Gastrocnemius medialis (tissue), 4 donors: ENCODE measurements around the gene HSD17B12. TPM values are rescaled to one million over a fixed set of nuclear protein-coding genes. Genes with fewer than 3 reads are reported as not detected.

Source experiments
- ATAC-seq, 2 donors: fragments of 150-250 bp; one replicate each; pipeline ENCODE4 v1.9.1; 2016
- DNase-seq, 2 donors: peaks; one replicate each; pipeline ENCODE4 v3.0.0-alpha.2; 2019
- H3K27ac ChIP-seq, 4 donors: fragments of 200-600 bp; sonication (generic); 1 replicate in 1 of 4; 2 replicates in 3 of 4; pipeline ENCODE4 v1.5.1; 2016 to 2018; ENCODE audit warnings: mild to moderate bottlenecking in 2 of 4, moderate library complexity in 1 of 4
- H3K27me3 ChIP-seq, 3 donors: fragments of 200-600 bp; sonication (generic) in 2 of 3; 1 replicate in 1 of 3; 2 replicates in 2 of 3; pipeline versions ENCODE4 v1.5.1 to v1.6.0; 2016 to 2019; ENCODE audit warnings: mild to moderate bottlenecking in 1 of 3, moderate library complexity in 1 of 3
- H3K36me3 ChIP-seq, 2 donors: fragments of 200-600 bp; sonication (generic) in 1 of 2; one replicate each; pipeline ENCODE4 v1.5.1; 2017 to 2018
- H3K4me1 ChIP-seq, 2 donors: fragments of 200-600 bp; sonication (generic) in 1 of 2; one replicate each; pipeline ENCODE4 v1.5.1; 2016 to 2017; ENCODE audit warnings: mild to moderate bottlenecking in 2 of 2
- H3K4me3 ChIP-seq, 4 donors: fragments of 200-600 bp; sonication (generic) in 3 of 4; 1 replicate in 1 of 4; 2 replicates in 3 of 4; pipeline ENCODE4 v1.5.1; 2016 to 2019; ENCODE audit warnings: mild to moderate bottlenecking in 2 of 4
- H3K9me3 ChIP-seq, 3 donors: fragments of 200-600 bp; sonication (generic) in 2 of 3; 1 replicate in 1 of 3; 2 replicates in 2 of 3; pipeline ENCODE4 v1.5.1; 2016 to 2019
- CTCF ChIP-seq, 5 experiments: fragments of 450-650 bp in 3 of 5; fragments of 200-600 bp in 2 of 5; sonication (generic) in 2 of 5; IDR thresholded peaks in 4 of 5; conservative IDR thresholded peaks in 1 of 5; 1 replicate in 4 of 5; 2 replicates in 1 of 5; pipeline ENCODE4 v1.5.1; 2016 to 2019; ENCODE audit warnings: antibody characterized with exemption in 5 of 5, mild to moderate bottlenecking in 3 of 5, moderate library complexity in 3 of 5
- POLR2A ChIP-seq, 2 donors: fragments of 450-650 bp; IDR thresholded peaks; one replicate each; pipeline ENCODE4 v1.6.1; 2017; ENCODE audit warnings: antibody characterized with exemption in 2 of 2, mild to moderate bottlenecking in 2 of 2, moderate library complexity in 2 of 2
- in situ Hi-C, 4 donors: fragments of 200-750 bp; cut with MboI; loops; one replicate each; pipeline versions ENCODE4 v1.15.0 to v1.8.0; 2017; ENCODE audit warnings: low sequenced_read_pairs in 4 of 4
- intact Hi-C: fragments of 100-400 bp; cut with DNase I; formaldehyde crosslinking; loops from one replicate; pipeline ENCODE4 v1.15.1; 2023; ENCODE audit warnings: low total_unique reads
- total RNA-seq, 4 donors: library from RNA; depleted of rRNA; stranded (reverse); fragments of >200 nt; gene quantifications; one replicate each; pipeline versions ENCODE4 v1.1.0 to v1.2.3, GENCODE V29; 2016

The HSD17B12 gene
- total RNA-seq, 4 donors from 2014 or later = 20.5 to 41.1 (median 28.6) TPM

GRCh38 chr11:43786016-43786415 is 105.5 kb downstream of the HSD17B12 start:
- H3K27me3 ChIP-seq = no peaks in the 10 kb centered on the region
- no peaks in the 10 kb centered on the region for H3K9me3 ChIP-seq
- peaks cover 0 to 8% of the 10 kb centered on the region in 2 donors for H3K4me1 ChIP-seq
- intact Hi-C loops = no loop called here
- in situ Hi-C loops = no loop called here
- TF ChIP-seq CTCF (IDR thresholded peaks at IDR 0.05 in 4 of 5, conservative IDR thresholded peaks at IDR 0.05 in 1 of 5) = no peak
- no peak overlapping the region for H3K4me3 ChIP-seq
- no peak overlapping the region for H3K27ac ChIP-seq
- no peaks in the 10 kb centered on the region for H3K36me3 ChIP-seq
- no peak for ATAC-seq
- no peak for DNase-seq

GRCh38 chr11:43787824-43788223 is 107.3 kb downstream of the HSD17B12 start:
- Histone ChIP-seq H3K4me3 (no peak overlapping the region), H3K4me1 (peaks cover 0 to 8% of the 10 kb centered on the region in 2 donors), H3K27me3 (no peaks in the 10 kb centered on the region), H3K9me3 (no peaks in the 10 kb centered on the region), H3K36me3 (no peaks in the 10 kb centered on the region), H3K27ac (no peak overlapping the region)
- TF ChIP-seq CTCF (IDR thresholded peaks at IDR 0.05 in 4 of 5, conservative IDR thresholded peaks at IDR 0.05 in 1 of 5) = no peak
- TF ChIP-seq POLR2A (IDR thresholded peaks at IDR 0.05) = no peak
- DNase-seq (no peak), ATAC-seq (no peak)
- in situ Hi-C loops (no loop called here), intact Hi-C loops (no loop called here)

- no peak overlapping the region for H3K4me3 ChIP-seq
- no peak overlapping the region for H3K27ac ChIP-seq
- no peaks in the 10 kb centered on the region for H3K36me3 ChIP-seq
- intact Hi-C loops = no loop called here
- no peaks in the 10 kb centered on the region for H3K27me3 ChIP-seq
- DNase-seq = peak; percentile 3 to 23
- H3K4me1 ChIP-seq = peaks cover 0 to 8% of the 10 kb centered on the region in 2 donors
- H3K9me3 ChIP-seq = no peaks in the 10 kb centered on the region
- TF ChIP-seq POLR2A (IDR thresholded peaks at IDR 0.05) = no peak
- no peak for ATAC-seq
- in situ Hi-C loops = no loop called here
Observed at GRCh38 chr11:43788421-43788820, 107.9 kb downstream of the HSD17B12 start.

- intact Hi-C loops = no loop called here
- H3K4me3 ChIP-seq = no peak overlapping the region
- ATAC-seq (no peak), DNase-seq (no peak)
- no peaks in the 10 kb centered on the region for H3K9me3 ChIP-seq
- no peaks in the 10 kb centered on the region for H3K27me3 ChIP-seq
- H3K27ac ChIP-seq = no peak overlapping the region
- in situ Hi-C loops = no loop called here
- H3K4me1 ChIP-seq = peaks cover 0 to 8% of the 10 kb centered on the region in 2 donors
- TF ChIP-seq POLR2A (IDR thresholded peaks at IDR 0.05) (no peak), CTCF (IDR thresholded peaks at IDR 0.05 in 4 of 5, conservative IDR thresholded peaks at IDR 0.05 in 1 of 5) (no peak)
- no peaks in the 10 kb centered on the region for H3K36me3 ChIP-seq
Observed at GRCh38 chr11:43789700-43790443, 109.3 kb downstream of the HSD17B12 start.

- intact Hi-C loops (no loop called here), in situ Hi-C loops (no loop called here)
- Histone ChIP-seq H3K27ac (no peak overlapping the region), H3K36me3 (no peaks in the 10 kb centered on the region), H3K27me3 (no peaks in the 10 kb centered on the region), H3K9me3 (no peaks in the 10 kb centered on the region), H3K4me3 (no peak overlapping the region), H3K4me1 (peaks cover 0 to 8% of the 10 kb centered on the region in 2 donors)
- no peak for ATAC-seq
- TF ChIP-seq POLR2A (IDR thresholded peaks at IDR 0.05) (no peak), CTCF (IDR thresholded peaks at IDR 0.05 in 4 of 5, conservative IDR thresholded peaks at IDR 0.05 in 1 of 5) (no peak)
- DNase-seq = no peak
Observed at GRCh38 chr11:43790444-43790794, 109.9 kb downstream of the HSD17B12 start.
